Thyroid gland (tissue), 4 donors: ENCODE data around the gene UCP2.

Experiments
- POLR2A ChIP-seq, 2 donors: fragments of 450-650 bp; IDR thresholded peaks; one replicate each; pipeline ENCODE4 v1.6.1; 2017; ENCODE audit warnings: antibody characterized with exemption in 2 of 2, mild to moderate bottlenecking in 2 of 2, moderate library complexity in 1 of 2
- TF ChIP-seq, protein P1 (sequence below), 6 experiments: fragments of 200-600 bp in 3 of 6; fragments of 450-650 bp in 3 of 6; sonication (generic) in 3 of 6; IDR thresholded peaks; one replicate each; pipeline ENCODE4 v1.5.1; 2016 to 2019; ENCODE audit warnings: antibody characterized with exemption in 6 of 6, mild to moderate bottlenecking in 2 of 6, inconsistent platforms in 1 of 6, moderate library complexity in 1 of 6

GRCh38 chr11:74009230-74009547, 26.5 kb upstream of the UCP2 start:
- TF ChIP-seq POLR2A (IDR thresholded peaks at IDR 0.05), result no peak
- TF ChIP-seq, protein P1, sequence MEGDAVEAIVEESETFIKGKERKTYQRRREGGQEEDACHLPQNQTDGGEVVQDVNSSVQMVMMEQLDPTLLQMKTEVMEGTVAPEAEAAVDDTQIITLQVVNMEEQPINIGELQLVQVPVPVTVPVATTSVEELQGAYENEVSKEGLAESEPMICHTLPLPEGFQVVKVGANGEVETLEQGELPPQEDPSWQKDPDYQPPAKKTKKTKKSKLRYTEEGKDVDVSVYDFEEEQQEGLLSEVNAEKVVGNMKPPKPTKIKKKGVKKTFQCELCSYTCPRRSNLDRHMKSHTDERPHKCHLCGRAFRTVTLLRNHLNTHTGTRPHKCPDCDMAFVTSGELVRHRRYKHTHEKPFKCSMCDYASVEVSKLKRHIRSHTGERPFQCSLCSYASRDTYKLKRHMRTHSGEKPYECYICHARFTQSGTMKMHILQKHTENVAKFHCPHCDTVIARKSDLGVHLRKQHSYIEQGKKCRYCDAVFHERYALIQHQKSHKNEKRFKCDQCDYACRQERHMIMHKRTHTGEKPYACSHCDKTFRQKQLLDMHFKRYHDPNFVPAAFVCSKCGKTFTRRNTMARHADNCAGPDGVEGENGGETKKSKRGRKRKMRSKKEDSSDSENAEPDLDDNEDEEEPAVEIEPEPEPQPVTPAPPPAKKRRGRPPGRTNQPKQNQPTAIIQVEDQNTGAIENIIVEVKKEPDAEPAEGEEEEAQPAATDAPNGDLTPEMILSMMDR (IDR thresholded peaks at IDR 0.05), result no peak
